22Rv1 (cell line): ENCODE results near the gene PLAAT1.

Experiments used
- CTCF ChIP-seq: fragments of 450-650 bp; IDR thresholded peaks from 2 replicates; pipeline ENCODE4 v1.5.1; 2017; ENCODE audit warnings: mild to moderate bottlenecking
- ZFX ChIP-seq: fragments of 450-650 bp; IDR thresholded peaks from 2 replicates; pipeline ENCODE4 v1.6.1; 2017; ENCODE audit warnings: antibody characterized with exemption, borderline replicate concordance

GRCh38 chr3:193240436-193240849 is 579 bp upstream of the PLAAT1 start:
- TF ChIP-seq CTCF (no peak), ZFX (no peak)
